CD4-positive, alpha-beta T cell treated with Interleukin-12 subunit alpha and Interleukin-12 subunit beta, for 1 hour (primary cell): ENCODE results near the gene GSTT2.

Experiments
- DNase-seq: peaks from one replicate; pipeline ENCODE4 v3.0.0-alpha.2; 2020

GSTT2 gene

DNA sequence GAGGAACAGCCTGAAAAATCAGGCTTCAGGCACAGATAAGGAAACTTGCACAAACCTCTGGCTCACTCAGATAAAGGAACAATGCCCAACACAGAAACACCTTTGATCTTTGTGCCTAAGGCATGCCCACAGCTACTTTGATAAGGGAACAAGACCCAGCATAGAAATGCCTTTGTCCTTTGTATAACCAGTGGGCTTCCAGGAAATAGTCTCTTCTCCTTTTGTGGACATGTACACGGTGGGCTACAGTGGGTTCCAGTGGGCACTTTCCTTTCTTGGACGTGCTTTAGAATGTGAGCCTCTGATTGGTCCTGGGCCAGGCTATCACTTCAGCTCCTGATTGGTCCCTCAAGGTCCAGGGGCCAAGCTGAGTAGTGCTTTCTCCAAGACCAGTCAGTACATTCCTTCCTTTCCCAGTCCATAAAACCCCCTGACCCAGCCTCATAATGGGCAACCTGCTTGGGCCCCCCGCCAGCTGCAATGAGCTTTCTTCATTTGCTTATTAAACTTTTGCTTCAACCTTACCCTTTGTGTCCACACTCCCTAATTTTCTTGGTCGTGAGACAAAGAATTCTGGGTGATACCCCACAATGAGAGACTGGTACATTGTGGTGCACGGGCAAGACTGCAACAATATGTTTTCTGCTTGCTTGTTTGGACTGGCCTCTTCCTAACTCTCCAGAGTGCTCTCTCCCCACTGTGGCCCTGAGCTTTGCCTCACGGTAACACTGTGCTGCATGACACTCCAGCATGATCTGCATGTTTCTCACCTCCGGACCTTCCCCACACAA, 29.5 kb downstream of the GSTT2 start:
- DNase-seq = no peak

- no peak for DNase-seq
Observed at GRCh38 chr22:24010018-24010391, 30.1 kb downstream of the GSTT2 start.

DNA sequence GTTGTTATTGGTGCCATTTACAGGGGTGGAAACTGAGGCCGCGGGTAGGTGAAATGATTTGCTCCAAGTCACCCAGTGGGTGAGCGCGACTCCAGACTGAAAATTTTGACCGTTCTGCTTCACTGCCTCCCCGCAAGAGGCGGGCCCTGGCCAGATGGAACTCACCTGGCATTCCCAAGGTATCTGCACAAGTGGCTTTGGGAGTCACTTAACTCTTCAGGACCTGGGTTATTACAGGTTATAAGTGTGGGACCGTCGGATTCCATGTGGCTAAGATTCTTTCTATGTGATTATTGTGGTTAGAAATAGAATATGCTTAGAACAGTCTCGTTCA, 31.8 kb downstream of the GSTT2 start:
- no peak for DNase-seq

- no peak for DNase-seq
Observed at GRCh38 chr22:24016156-24016555, 36.2 kb downstream of the GSTT2 start.

DNA sequence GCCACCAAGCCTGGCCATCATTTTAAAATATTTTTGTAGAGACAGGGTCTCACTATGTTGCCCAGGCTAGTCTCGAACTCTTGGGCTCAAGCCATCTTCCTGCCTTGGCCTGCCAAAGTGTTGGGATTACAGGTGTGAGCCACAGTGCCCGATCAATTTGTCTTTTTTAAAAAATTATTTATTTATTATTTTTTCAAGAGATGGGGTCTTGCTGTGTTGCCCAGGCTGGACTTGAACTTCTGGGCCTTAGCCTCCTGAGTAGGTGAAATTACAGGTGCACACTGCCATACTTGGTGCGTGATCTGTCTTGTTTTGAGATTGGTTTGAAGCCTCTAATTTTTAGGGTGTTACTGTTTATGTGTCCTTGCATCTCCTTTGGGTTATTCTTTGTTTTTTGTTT, 41.4 kb downstream of the GSTT2 start:
- DNase-seq = no peak

DNA sequence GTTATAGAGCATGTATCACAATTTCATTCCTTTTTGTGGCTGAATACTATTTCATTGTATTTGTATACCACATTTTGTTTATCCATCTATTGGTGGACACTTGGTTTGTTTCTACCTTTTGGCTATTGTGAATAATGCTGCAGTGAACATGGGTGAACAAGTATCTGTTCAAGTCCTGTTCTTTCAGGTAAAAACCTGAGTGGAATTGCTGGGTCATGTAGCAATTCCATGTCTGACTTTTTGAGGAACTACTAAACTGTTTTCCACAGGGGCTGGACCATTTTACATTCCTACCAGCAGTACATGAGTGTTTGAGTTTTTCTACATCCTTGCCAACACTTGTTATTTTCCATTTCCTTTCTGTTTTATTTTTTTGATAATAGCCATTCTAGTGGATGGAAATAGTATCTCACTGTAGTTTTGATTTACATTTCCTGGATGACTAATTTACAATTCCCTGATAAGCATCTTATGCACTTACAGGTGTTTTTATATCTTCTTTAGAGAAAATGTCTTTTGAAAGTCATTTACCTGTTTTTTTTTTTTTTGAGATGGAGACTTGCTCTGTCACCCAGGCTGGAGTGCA, 43.4 kb downstream of the GSTT2 start:
- DNase-seq = no peak

DNA sequence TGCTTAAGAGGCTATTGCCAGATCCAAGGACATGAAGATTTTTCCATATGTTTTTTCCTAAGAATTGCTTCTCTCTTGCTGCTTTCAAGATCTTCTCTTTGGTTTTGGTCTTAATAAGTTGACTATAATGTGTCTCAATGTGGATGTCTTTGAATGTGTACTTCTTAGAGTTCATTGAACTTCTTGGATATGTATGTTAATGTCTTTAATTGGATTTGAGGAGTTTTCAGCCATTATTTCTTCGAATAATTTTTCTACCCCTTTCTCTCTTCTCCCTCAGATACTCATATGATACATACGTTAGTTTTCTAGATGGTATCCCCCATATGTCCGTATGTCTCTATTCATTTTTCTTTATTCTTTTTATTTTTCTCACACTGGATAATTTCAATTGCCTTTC, 44.4 kb downstream of the GSTT2 start:
- no peak for DNase-seq

GRCh38 chr22:24025475-24025874, 45.5 kb downstream of the GSTT2 start:
- DNase-seq = no peak

- no peak for DNase-seq
Observed at GRCh38 chr22:24026056-24026455, 46.1 kb downstream of the GSTT2 start.

DNA sequence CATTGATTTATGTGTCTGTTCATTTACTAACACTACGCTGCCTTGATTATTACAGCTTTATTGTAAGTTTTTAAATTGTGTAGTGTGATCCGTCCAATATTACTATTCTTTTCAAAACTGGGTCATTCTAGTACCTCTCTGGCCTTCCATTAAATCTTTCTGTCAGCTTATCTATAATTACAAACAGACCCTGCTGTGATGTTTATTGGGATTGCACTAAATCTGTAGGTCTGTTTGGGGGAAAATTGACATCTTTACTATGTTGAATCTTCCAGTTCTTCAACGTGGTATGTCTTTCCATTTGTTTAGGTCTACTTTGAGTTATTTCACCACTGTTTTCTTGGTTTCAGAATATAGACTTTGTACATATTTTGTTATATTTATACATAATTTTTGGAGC, 46.8 kb downstream of the GSTT2 start:
- DNase-seq = no peak

- no peak for DNase-seq
Observed at GRCh38 chr22:24027389-24027975, 47.5 kb downstream of the GSTT2 start.

DNA sequence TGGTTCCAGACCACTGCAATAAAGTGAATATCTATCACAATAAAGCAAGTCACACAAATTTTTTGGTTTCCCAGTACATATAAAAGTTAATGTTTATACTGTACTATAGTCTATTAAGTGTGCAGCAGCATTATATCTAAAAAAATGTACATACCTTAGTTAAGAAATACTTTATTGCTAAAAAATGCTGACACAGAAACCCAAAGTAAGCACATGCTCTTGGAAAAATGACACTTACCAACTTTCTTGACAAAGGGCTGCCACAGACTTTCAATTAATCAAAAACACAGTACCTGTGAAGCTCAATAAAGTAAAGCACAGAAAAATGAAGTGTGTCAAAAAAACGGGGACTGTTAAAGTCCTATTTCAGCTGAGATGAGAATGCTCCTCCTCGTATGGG, 48.1 kb downstream of the GSTT2 start:
- DNase-seq = no peak

DNA sequence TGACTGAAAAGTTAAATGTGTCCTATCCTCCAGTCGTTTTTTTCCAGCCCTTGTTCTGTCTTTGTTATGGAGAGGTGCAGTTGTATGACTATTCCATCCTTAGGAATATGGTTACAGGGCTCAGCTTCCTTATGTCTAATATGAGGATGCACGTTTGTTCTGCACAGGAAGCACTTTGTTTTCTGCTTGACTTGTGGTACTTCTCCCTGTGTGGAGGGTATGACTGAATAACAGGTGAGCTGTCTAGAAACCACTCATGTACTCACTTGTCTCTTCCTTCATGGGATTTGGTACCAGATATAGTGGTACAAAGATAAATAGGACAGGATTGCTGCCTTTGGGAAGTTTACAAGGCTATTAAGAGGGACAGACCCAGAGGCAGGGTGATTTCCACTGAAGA, 48.6 kb downstream of the GSTT2 start:
- no peak for DNase-seq

DNA sequence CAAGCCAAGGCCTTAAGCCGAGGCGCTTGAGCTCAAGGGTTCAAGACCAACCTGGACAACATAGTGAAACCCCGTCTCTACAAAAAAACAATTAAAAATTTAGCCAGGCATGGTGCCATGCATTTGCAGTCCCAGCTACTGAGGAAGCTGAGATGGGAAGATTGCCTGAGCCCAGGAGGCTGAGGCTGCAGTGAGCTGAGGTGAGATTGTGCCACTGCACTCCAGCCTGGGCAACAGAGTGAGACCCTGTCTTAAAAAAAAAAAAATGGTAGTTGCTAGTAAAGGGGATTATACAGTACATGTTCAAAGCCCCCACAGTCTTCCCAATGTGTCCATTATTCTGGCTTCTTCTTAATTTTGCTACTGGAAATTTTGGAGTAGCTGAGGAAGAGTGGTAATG, 49.4 kb downstream of the GSTT2 start:
- DNase-seq = no peak

DNA sequence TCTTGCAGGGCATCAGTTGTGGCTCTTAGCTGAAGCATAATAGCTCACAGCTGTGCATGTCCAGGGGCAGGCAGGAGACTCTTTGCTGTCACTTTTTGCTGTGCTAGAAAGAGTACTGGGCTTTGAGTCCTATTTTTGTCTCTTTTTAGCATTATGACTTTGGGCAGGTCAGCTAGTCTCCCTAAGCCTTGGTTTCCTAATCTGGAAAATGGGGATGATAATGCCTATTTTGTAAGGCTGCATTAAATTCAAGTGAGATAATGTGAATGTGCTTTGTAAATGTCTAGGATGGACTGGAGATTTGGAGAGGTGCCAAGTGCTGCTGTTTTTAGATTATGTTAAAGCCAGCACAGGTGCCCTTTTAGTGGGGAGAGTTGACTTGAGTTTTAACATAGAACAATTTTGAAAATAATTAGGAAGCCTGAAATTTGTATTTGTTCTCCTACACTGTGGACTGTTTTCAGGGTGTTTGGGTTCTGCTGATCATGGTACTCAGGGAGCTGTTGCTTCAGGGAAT, 50.3 kb downstream of the GSTT2 start:
- no peak for DNase-seq
